GM19324 (cell line): Measurements from ENCODE around the gene TIGAR.
A peak's percentile ranks its signal among the peaks of the same experiment; 100 is the strongest.

ENCODE experiments used
- ATAC-seq: cut with Tn5 transposase; IDR thresholded peaks from one replicate; pipeline ENCODE4 v1.9.1; 2021; ENCODE audit warnings: mild to moderate bottlenecking, moderate library complexity; ENCODE audit not compliant: unreplicated experiment, low FRiP score

TIGAR gene

GRCh38 chr12:4301932-4302501, 19.0 kb upstream of the TIGAR start:
- no peak for ATAC-seq

DNA sequence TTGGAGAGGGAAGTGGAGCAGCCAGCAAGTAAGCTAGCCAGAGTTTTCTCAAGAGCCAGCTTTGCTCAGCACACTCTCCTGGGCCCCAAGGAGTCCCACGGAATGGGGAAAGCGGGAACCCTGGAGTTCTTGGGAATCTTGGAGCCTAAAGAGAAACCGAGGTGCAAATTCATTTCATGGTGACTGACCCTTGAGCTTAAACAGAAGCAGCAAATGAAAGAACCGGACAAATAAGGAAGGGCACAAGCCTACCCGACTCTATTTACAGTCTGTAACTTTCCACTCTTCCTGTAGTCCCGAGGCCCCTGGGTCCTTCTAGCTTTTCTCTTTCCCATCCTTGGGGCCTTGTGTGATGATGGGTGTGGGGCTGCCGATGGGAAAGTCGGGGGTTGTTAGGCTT, 18.1 kb upstream of the TIGAR start:
- no peak for ATAC-seq

GRCh38 chr12:4303750-4304149, 17.3 kb upstream of the TIGAR start:
- ATAC-seq: no peak

DNA sequence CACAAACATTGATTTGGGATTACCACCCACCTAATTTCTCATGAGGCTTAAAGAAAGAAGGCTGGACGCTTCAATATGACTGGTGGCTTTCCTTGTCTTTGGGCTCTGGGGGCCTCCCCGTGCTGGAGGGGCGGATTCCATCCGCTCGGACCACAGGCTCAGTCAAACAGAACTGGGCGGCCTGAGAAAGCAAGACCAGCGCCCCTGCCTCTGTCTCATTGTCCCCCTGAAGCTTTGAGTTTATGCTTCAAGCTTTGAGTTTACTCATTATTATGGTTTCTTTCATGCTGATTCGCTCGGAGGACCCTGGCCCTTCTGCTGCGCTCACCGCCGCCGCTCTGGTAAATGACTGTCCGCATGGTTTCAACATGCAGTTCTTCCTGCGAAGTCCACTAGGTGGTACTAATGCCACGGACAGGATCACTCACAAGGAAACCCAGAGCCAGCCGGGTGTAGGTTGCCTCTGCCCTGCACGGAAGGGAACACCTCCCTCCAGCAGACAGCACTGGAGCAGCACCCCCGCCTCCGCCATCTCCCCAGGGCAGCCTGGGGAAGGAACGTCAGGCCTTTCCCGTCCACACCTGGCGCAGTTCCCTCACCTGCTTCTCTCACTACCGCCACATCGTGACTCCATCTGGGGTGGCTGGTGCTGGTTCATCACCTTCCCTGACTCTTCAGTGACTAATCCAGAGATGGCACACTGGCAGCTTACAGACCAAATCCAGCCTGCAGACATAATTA, 13.2 kb upstream of the TIGAR start:
- no peak for ATAC-seq

GRCh38 chr12:4308334-4308950, 12.6 kb upstream of the TIGAR start:
- ATAC-seq: no peak

DNA sequence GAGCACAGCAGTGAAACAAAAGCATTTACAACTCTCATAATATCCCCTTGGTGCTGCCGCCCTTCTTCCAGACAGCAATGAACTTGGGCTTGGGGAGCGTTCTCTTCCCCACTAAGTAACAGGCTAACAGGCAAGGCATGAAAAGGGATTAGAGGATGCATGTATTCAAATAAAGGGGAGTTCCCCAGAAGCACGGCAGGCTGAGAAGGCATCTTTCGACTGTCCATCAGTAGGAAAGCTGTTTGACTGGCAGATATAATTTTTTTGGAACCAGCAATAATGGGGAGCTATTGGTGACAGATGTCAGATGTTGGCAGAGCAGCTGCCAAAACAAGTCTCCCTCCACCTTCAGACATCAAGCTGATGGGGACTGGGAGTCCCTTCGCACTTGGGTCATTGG, 9.2 kb upstream of the TIGAR start:
- ATAC-seq: no peak

GRCh38 chr12:4312251-4312650, 8.8 kb upstream of the TIGAR start:
- ATAC-seq: no peak

GRCh38 chr12:4320497-4320852, 538 bp upstream of the TIGAR start:
- ATAC-seq: peak; percentile 35

DNA sequence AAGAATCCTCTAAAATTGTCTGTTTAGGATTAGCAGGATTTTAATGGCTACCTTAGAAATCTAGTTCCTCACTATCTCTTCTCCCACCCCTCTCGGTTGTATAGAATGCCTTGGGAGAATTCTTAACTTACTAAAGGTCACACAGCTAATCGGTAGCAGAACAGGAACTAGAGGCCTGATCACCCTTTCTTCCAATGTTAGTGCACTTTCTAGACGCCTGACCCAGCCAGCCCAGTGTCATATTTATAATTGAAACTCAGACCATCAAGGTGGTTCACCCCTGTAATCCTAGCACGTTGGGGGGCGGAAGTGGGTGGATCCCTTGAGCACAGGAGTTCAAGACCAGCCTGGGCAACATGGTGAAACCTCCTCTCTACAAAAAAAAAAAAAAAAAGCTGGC, 1.7 kb downstream of the TIGAR start:
- ATAC-seq: no peak

- ATAC-seq: no peak
Measured at GRCh38 chr12:4323396-4323795, 2.4 kb downstream of the TIGAR start.

DNA sequence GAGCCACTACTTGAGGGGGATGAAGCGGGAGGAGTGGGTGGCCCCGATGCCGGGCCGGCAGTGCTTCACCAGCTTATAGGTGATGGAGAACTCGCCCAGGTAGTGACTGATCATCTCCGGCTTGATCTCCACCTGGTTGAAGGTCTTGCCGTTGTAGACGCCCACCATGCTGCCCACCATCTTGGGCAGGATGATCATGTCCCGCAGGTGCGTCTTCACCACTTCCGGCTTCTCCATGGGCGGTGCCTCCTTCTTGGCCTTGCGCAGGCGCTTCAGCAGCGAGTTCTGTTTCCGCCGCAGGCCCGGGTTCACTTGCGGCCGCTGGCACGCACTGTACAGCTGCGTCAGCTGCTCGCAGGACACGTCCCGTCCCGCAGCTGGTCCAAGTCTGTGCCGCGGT, 3.4 kb downstream of the TIGAR start:
- no peak for ATAC-seq

DNA sequence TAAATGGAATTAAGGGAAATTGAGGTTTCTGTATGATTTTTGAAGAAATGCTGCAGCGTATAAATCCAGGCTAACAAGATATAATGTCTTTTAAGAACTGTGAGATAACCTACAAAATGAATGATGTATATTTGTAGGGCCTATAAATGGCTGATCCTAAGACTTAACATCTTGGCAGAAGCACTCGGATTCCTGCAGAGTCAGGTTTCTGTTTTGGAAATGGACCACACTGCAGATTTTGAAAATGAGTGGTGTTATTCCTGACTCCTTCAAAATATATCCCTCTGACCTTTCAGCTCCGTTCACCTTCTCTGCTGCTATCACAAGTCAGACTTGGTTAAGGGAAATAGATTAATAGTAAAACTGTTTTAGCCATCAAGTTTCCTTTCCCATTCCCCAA, 5.0 kb downstream of the TIGAR start:
- no peak for ATAC-seq

GRCh38 chr12:4327293-4327692, 6.3 kb downstream of the TIGAR start:
- no peak for ATAC-seq

DNA sequence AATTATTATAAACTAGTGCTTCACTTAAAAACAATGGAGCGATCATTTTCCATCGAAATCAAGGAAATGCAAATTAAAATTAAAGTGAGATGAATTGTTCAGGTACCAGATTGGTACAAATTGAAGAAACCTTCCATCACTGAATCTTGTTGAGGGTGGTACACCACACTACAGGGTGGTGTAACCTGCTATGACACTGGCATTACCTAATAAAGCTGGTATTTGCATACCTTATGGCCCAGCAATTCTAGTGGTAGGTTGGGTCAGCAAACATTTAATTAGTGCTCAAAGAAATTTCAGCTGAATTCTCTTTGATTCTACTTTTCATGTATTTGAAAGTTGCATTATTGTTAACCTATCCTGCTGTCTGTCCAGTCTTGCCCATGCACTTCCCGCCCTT, 9.2 kb downstream of the TIGAR start:
- no peak for ATAC-seq

GRCh38 chr12:4331221-4331620, 10.2 kb downstream of the TIGAR start:
- no peak for ATAC-seq

- ATAC-seq: no peak
Measured at GRCh38 chr12:4331842-4332241, 10.8 kb downstream of the TIGAR start.

- ATAC-seq: no peak
Measured at GRCh38 chr12:4346931-4347330, 25.9 kb downstream of the TIGAR start.

DNA sequence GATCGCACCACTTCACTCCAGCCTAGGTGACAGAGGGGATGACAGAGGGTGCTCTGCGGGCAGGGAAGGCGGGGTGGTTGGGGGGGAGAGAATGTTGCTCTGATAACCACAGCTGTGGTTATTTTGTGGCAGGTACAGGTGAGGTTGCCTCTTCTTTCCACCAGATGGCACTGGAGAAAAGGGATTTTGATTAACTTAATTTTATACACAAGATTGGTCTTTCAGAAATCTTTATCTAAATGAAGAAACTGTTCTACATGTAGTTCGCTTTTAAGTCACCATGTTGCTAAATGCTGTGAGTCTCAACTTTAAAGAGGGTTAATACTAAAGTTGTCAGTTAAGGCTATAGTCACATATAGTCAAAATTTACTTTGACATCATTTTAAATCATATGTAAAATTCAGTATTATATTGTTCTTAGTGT, 32.8 kb downstream of the TIGAR start:
- no peak for ATAC-seq

DNA sequence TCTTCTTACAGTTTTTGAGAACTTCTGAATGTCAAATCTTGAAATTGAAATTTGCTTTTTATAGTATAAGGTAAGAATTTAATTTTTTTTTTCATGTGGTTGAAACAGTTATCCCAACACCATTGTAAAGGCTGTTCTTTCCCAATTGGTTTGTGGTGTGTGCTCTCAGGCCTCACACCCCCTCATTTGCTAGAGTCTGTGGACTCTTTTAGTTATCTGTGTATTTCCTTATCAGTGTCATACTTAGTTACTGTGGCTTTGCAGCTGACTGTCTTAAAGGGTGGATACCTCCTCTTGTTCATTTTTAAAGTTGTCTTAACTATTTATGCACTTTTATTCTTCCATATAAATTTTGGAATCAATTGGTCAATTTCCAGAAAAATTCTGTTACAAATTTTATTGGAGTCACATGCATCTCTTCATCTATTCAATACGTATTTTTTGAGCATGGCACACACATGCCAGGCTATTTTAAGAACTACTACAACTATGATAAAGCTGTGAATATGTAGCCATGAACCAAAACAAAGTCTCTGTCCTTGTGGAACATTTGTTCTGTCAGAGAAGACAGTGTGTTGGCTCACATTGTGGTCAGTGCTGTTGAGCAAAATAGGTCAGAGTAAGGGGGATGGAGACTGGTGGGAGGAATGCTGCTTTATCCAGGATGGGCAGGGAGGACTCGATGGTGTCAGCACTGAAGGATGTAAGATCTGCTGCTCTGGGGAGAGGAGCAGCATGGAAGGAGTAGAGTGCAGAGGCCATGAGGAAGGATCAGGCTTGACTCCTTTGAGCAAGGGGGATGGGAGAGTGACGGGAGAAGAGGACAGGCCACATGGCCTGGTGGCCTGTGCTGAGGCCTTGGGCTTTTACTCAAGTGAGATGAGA, 34.4 kb downstream of the TIGAR start:
- no peak for ATAC-seq

DNA sequence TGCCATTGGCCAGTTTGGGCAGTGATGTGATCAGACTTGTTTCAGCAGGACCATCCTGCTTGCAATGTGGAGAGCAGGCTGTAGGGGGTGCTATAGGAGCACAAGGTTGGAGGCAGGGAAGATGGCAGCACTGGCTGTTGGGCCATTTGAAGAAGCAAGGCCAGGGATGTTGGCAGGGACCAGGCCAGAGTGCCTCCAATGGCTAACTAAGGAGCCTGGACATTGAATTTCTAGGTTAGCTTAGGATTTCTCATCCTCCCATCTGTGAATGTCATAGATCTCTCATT, 35.0 kb downstream of the TIGAR start:
- ATAC-seq: no peak

- no peak for ATAC-seq
Measured at GRCh38 chr12:4366090-4366489, 45.1 kb downstream of the TIGAR start.
